Stimulated activated CD8-positive, alpha-beta memory T cell treated with anti-CD3 and anti-CD28 coated beads, Interleukin-4, amount 100 ng/mL, for 24 hours (primary cell): Measurements from ENCODE around the gene VCX2.
"Not testable (repeated sequence)": the region's sequence is repeated elsewhere in the genome, so short reads cannot be mapped to it uniquely, and the experiment has no call there.

Source experiments
- DNase-seq: peaks from one replicate; pipeline ENCODE4 v3.0.0-alpha.2; 2020; ENCODE audit warnings: low read depth

The VCX2 gene

DNA sequence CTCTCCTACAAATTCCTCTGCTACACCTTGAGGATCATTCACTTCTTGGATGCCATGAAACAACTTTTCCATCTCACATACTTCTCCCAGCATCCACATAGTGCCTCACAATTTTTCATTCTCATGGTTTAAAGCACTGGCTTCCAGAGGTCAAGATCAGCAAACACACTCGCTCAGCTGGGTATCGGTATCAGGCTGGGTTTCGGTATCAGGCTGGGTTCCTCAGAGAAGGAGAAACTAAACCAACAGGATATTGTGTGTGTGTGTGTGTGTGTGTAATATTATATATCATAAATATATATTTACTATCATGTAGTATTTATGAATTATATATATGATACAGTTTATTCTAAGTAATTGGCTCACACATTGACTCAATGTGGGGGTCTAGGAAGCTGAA lies at the start of gene VCX2:
Gene VCX2 (minus strand): TSS at position 99 of the 400 bp plus-strand sequence. CDS start 624 bp downstream, outside the sequence.
- not testable (repeated sequence) for DNase-seq

DNA sequence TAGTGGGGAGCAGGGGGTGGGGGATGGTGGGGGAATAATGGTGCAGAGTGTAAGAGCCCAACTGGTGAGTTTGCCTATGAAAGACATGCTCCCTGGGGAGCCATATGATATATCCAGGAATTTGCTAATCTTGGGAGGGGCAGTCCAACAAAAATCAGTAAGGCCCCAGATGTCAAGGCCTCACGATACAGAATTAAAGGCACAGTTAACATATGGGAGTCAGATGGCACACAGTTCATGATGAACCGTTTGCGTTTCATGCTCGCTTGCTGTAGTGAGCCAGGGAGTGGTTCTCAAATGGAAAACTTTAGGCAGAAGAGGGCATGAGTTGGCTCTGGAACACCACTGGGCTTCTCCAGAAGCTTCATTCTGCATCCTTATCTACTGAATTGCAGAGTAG lies 33.9 kb upstream of the VCX2 start:
- no peak for DNase-seq

DNA sequence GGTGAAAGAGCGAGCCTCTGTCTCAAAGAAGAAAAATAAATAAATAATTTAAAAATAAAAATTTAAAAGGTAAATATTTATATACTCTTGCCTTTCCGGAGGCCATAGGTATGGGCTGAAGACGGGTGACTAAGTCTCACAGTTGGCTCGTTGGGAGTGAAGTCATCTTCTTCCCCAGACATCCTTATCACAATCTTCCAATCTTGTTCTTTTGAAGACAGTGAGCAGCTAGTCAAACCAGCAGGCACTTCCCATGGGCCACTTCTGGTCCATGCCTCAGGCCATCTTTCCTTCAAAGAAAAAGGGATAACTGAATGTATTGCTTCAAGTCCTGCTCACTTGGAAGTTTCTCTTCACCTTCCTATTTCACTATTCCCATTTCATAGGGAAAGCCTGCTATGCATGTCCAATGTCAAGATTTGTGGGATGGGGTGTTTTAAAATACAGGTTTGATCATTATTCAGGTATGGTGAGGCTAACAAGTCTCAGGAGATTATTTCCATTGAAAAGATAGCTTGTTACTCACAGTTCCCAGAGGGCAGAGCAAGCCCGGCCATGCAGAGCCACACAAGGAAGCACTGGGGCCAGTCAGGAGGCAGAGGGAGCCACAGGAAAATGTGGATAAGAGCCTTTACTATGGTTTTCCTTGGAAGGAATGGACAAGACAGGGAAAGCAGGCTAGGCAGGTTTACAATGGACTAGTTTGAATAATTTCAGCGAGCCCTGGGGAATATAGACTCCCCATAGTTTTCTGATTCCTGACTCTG lies 33.3 kb upstream of the VCX2 start:
- no peak for DNase-seq

DNA sequence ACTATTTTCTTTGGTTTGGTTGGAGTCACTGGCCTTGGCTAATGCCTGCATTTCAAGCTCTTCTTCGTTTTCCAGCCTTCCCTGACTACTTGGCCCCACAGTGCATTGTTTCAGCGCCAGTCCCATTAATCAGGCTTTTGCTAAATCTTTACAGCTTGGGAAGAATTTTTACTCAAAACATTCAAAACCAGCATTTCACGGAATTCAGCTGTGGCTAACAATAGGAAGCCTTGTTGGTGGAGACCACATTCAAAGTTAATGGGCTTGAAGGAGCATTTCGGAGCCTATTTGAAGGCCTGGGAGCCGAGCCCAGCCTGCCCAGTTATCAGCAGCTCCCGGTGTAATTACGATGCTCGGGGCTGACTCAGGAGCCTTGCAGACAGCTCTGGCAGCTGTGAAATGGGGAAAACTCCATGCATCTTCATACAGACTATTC lies 30.8 kb upstream of the VCX2 start:
- no peak for DNase-seq

DNA sequence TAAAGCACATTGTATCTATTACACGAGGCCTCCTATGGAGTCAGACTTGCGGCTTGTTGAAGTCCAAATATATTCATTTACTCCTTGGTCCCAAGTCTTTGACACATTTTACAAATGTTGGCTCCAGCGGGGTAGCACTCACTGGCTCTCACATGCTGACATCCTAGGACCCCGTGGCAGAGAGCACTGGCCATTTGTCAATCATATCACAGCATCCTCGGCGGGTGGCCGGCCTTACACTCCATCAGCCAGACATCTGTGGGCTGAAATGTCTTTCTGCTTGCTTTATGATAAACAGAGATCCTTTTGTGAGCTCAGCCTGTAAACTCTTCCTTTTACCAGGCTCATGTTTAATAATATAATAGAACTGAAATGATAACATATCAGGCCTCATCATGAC lies 25.7 kb upstream of the VCX2 start:
- no peak for DNase-seq

DNA sequence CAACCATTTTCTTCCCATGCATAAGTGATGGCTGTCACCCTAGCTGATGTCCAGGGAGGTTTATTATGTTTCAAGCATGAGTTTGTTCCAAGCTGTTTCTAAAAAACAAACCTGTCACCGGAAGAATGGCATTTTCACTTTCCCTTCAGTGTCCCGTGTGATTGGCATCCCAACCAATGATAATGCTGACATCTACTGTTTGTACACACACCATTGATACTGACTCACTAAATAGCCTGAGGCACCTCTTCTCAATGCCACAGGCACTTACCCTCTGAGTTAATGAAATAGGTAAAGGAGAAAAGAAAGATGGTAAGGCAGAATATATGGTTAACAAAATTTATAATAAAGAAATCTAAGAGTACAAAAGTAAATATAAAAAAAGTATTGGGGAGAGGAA lies 23.1 kb upstream of the VCX2 start:
- DNase-seq = no peak

DNA sequence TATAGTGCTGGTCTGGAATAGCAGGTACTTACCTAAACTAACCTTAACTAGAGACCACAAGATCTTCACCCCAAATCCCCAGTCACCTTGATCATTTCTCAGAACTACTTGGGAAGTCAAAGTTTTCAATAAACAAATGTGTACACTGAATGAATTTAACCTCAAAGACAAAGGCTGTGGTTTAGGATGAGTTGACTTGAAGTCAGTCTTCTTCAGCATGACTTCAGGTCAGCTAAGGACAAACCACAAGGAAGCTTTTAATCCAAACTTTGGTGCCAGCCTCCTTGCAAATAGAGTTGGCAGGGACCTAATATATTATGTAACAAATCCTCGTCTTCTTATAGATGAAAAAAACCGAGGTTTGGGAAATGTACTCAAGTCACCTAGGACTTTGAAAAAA lies 21.2 kb upstream of the VCX2 start:
- no peak for DNase-seq

DNA sequence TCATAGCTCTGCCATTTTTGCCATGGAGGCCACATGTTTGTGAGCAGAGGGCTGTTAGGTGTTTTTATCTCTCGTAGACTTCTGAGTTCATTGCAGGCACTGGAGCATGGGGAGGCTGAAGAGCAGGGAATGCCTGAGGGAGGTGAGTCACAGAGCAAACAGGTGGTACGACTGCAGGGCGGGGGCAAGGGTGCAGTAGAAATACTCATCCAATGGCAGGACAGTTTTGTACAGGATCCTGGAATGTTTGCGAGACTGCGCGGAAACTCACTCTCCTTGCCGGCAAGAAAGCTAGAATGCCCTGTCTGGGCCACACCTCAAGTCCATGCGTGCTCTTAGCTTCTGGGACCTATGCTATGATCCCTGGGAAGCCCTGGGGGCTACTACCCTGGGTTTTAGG lies 20.0 kb upstream of the VCX2 start:
- no peak for DNase-seq

DNA sequence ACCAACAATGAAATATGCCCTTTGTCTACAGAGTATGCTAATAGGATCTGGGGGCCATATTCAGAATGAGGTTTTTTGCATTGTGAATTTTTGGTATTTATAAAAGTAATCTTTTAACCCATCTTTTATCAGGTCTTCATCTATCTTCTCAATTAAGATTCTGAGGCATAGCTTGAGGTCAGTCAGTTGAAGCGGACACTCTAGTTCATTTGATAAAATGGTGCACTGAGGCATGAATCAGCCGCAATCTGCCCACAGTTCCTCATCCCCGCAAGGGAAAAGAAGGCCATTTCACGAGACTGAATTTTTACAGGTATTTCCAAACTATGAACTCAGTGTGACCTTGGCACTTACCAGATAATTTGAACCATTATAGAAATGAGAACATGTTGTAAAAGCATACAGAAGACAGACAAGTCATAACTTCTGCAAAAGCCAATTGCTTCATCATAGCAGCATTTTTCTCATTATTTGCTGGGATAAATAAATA lies 19.3 kb upstream of the VCX2 start:
- DNase-seq = no peak

DNA sequence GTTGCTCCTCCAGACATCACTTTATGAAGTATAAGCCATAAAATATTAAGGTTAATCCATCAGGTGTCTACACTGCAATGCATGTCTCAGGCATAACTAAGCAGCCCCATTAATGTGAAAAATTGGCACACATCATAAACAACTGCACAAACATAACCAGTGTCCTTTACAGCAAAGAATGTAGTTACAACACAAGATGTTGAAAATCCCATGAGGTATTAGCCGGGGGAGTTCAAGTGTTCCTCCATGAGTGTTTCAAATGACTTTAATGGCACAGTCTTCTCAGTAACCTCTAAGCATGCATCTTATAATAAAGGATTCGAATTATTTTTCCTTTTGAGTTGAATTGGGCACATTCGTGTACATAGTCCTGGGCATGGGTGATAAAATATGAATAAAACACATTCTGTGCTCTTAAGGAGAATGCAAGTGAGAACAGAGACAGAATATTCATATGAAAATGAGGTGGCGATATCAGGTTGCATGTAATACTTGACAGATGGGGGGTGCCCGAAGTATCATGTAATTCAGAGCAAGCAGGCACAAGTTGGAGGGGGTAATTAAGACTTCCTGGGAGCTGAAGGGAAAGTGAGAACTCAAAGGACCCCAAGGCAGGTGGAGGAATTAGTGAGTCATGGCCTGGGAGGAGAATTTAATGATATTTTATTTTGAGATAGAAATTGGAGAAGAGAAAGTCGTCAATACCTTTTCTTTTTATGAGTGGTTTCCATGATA lies 18.2 kb upstream of the VCX2 start:
- no peak for DNase-seq

DNA sequence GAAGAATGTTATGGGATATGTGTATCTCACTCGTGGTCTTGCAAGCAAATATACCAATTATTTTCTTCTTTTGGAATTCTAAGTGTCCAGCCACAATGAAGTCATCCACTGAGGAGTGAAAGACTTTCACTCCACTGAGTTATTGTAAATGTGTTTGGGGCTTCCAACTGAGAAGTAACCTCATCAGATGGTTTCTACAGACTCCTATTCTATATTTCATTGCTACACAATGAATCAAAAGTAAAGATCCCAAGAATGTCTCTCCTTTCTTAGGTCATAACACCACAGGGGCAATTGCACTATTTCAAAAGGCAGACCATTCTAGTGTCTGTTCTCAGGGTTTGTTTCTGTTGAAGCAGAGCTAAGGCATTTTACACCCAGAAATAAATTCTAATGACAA lies 12.3 kb upstream of the VCX2 start:
- DNase-seq = no peak

DNA sequence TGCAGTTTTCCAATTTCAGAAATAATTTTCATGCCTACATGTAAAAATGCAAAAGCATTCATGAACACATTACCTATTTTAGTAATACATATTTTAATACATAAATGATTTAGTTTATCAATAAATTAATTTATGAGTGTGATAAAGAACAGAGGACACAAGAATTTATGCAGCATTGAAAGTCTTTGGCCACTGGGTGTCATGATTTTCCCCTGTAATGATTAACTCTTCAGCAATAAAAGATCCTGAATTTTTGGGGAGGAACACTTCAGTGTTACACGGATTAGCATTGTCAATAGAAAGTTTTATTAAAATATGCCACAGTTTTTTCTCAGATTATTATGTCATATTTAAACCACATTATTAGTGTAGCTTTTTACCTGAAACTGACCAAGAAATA lies 8.6 kb upstream of the VCX2 start:
- DNase-seq = no peak

DNA sequence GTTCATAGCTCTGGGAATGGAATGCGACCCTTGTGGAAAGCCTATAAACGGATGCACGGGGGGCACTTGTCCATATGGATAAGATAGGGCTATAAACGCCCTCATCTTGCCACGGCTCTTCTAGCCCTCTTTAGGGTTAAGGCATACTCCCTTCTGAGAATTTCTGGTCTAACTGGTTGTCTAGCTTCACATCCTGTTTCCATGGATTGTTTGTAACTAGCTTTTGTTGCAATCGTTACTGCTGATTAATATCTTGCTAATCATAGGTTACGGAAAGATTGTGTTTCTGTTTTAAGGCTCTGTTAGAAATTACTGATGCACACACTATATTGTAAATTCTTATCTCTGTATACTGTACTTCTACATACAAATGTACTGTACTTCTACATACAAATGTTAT lies 17.1 kb downstream of the VCX2 start:
- DNase-seq = not testable (repeated sequence)

DNA sequence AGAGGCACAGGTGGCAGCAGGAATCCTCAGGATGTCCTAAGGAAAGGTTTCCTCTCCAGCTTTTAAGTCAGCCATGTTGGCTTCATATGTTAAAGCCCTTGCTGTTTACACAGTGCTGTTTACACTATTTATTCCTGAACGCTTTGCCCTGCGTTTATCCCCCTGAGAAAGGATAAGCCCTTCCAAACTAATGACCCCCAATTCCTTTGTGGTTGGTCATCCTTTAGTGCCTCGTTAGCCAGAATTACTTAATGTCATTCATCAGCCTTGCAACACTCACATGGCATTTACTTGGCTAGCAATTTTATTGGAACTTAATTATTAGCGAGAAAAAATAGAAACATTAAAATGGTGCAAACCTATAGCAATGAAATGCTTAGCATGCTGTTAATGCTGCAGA lies 23.8 kb downstream of the VCX2 start:
- no peak for DNase-seq

DNA sequence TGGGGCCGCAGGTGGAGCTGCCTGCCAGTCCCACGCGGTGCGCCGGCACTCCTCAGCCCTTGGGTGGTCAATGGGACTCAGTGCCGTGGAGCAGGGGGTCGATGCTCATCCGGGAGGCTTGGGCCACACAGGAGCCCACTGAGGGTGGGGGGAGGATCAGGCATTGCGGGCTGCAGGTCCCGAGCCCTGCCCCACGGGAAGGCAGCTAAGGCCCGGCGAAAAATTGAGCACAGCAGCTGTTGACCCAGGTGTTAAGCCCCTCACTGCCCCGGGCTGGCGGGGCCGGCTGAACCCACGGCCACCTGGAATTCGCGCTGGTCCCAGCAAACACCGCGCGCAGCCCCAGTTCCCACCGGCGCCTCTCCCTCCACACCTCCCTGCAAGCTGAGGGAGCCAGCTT lies 26.1 kb downstream of the VCX2 start:
- DNase-seq = no peak

DNA sequence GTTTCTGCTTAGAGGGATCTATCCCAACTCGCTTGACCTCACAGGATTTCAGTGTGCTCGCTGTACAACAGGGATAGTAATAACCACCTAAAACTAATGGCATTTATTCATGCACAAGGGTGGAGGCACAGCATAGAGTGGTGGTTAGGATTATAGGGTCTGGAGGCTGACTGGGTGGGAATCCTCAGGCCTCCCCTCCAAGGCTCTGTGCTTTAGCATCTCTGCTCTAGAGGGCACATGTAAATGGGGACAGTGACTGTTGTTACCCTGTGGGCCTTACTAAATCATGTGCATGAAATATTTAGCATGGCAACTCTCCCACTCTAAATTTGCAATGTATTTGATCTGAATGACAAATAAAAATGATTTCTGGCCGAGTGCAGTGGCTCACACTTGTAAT lies 29.2 kb downstream of the VCX2 start:
- DNase-seq = no peak

DNA sequence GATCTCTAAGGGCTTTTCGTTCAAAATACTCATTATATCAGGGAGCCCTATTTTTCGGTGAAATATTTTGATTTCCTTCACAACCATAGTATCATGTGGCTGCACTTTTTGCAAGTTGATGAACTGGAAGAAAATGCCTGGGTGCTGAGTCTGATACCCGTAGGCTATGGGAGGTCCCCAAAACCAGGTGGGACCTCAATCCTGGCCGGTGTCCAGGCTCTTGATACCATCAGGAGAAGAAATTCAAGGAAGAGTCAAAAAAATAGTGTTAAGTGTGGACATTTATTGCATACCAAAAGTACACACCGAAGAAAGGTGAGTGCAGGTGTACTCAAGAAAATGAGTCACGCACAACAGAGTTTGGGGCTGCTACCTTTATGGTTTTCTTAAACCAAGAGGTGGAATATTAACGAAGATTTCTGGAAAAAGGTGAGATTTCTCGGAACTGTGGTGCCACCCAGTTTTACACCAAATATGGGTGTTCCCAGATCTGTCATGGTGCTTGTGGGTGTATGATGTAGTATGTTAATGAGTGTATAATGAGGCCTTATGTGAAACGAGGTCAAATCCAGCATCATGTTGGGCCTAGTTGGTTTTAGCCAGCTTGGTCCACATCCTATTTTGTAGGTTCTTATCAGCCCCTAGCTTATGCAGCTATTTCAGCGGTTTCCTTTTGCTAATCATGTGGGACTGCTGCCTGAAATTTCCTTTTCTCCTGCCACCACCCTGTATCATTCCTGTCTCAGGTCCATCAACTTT lies 29.9 kb downstream of the VCX2 start:
- DNase-seq = no peak

DNA sequence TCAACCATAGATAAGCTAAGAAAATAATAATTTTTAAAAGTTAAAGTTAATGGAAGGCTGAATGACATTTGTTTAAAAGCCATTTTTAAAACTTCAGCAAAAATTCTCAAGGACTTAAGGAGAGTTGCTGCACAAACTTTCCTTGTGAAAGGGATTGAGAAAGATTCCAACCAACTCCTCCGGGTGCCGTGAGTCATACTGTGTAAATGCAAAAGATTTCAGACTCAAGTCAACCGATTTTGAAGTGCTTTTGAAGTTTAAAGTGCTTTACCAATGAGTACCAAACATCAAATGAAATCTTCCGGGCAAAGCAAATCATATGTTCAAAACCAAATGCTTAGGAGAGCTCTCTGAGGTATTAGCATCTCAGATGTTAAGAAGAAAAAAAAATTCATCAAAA lies 31.4 kb downstream of the VCX2 start:
- no peak for DNase-seq

DNA sequence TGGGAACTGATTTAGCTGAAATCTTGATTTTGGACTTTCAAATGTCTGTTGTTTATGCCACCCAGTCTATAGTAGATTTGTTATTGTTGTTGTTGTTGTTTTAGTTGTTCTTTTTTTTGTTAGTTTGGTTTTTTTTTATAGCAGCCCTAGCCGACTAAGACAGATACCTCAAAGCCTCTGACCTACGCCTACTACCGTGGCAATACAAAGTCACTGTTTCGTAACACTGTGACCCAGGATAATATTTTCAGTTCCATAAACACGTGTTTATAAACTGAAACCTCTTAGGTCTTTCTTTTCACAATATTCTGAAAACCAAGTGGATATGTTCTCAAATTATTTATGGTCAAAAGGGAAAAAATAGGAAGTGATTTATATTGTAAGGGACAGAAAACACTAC lies 32.8 kb downstream of the VCX2 start:
- DNase-seq = no peak

DNA sequence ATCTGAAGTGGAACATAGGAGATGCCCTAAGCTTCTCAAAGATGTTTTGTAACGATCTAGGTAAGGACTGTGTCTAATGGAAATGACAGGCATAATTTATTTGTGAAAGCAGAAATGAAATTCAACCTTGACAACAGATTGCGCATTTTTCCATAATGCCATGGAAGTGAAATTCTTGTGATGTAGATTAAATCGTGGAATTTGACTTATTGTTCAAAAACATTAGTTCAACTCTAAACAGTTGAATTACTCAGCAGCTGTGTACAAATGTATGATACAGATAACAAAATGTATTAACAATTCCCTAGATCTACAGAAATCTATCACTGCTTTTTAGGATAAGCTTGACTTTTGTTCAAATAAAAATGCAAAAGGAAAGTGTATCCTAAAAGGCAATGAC lies 44.4 kb downstream of the VCX2 start:
- DNase-seq = no peak

DNA sequence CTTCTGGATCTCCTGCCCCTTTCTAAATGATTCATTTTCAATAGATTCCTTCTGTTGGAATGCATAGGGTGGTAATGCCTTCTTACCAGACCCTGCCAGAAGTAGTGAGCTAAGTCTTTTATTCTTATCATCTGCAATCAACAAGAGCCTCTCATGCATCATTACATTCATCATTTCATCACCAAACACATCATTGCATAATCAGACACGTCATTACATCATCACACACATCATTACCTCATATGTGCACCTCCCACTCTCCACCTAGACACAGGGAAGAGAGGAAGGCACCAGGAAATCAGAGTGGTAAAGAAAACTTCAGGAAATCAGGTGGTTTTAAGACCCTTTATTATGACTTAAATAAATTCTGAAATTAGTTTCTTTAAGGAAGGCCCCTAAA lies 45.0 kb downstream of the VCX2 start:
- DNase-seq = no peak

DNA sequence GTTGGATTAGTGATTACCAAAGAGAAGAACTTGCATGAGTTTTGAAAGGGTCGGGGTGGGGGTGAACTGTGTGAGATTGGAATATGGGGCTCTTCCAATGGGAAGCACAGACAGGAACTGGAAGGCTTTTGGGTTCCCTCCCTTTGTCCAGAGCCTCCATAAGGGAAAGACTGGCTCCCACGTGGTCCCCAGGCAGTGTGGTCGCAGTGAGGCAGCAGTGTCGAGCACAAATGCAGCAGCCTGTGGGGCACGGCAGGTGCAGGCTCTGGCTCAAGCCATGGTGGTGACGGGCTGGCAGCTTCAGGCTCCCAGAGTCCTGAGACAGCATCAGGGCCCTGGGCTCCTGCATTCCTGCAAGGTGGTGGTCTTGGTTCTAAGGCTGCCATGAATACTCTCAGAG lies 45.5 kb downstream of the VCX2 start:
- DNase-seq = no peak

DNA sequence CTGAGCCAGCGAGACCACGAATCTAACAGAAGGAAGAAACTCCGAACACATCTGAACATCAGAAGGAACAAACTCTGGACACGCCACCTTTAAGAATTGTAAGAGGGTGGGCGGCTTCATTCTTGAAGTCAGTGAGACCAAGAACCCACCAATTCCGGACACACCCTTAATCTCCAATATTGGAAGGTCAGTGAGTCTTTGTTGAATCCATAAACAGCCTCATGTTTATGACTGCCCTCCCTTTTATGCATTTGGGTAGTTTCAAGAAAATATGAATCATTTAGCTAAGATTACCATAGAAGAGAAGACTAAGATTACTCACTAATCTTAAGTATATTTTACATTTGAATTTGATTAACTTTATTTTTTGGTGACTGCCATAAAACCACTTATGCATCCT lies 48.5 kb downstream of the VCX2 start:
- no peak for DNase-seq
